Ishikawa (cell line): ENCODE data around the gene XRCC5.

Experiments used
- EGR1 ChIP-seq: IDR thresholded peaks from 2 replicates; pipeline ENCODE4 v1.6.1; 2012
- EP300 ChIP-seq: IDR thresholded peaks from 2 replicates; pipeline ENCODE4 v1.6.1; 2012; ENCODE audit warnings: borderline replicate concordance
- MAX ChIP-seq: IDR thresholded peaks from 2 replicates; pipeline ENCODE4 v1.6.1; 2012
- REST ChIP-seq: IDR thresholded peaks from 2 replicates; pipeline ENCODE4 v1.6.1; 2012; ENCODE audit warnings: low read depth, mild to moderate bottlenecking
- TAF1 ChIP-seq: IDR thresholded peaks from 2 replicates; pipeline ENCODE4 v1.6.1; 2012; ENCODE audit warnings: low read depth, mild to moderate bottlenecking
- TF ChIP-seq, protein P1 (sequence below): IDR thresholded peaks from 2 replicates; pipeline ENCODE4 v1.6.1; 2012

GRCh38 chr2:216229277-216229914, 120.2 kb downstream of the XRCC5 start:
- TF ChIP-seq, protein P1, sequence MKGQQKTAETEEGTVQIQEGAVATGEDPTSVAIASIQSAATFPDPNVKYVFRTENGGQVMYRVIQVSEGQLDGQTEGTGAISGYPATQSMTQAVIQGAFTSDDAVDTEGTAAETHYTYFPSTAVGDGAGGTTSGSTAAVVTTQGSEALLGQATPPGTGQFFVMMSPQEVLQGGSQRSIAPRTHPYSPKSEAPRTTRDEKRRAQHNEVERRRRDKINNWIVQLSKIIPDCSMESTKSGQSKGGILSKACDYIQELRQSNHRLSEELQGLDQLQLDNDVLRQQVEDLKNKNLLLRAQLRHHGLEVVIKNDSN: no peak
- no peak for TF ChIP-seq EGR1
- TF ChIP-seq REST: no peak
- no peak for TF ChIP-seq TAF1
- no peak for TF ChIP-seq MAX
- TF ChIP-seq EP300: no peak
